ENCODE data around the gene UNC13B. TPM values are rescaled to one million over a fixed set of nuclear protein-coding genes. Genes with fewer than 3 reads are reported as not detected.

The UNC13B gene
- total and polyA plus RNA-seq, 2 of the 8 experiments (the other 6 are each of a cell fraction or from before 2014, with no cell fraction given): 23.1 to 51.7 TPM

GRCh38 chr9:35322075-35322885, 160.5 kb downstream of the UNC13B start (continued):
- TF ChIP-seq CHD7 (IDR thresholded peaks at IDR 0.05; ENCODE audit: insufficient replicate concordance, low read length) (no peak), JUN (IDR thresholded peaks at IDR 0.05; ENCODE audit: low read depth, low read length) (no peak), MAX (IDR thresholded peaks at IDR 0.05) (no peak), SRF (IDR thresholded peaks at IDR 0.05; ENCODE audit: low read depth, low read length) (no peak), RXRA (IDR thresholded peaks at IDR 0.05; ENCODE audit: insufficient read depth, low read depth, low read length) (no peak), CBX8 (IDR thresholded peaks at IDR 0.05; ENCODE audit: borderline replicate concordance, low read depth, low read length) (no peak), EZH2 (IDR thresholded peaks at IDR 0.05; ENCODE audit: low read depth, low read length, severe bottlenecking) (no peak)
